Activated T-helper 9 cell treated with anti-CD3 and anti-CD28 coated beads, Interleukin-2, amount 50 U/mL, for 16 hours (primary cell): ENCODE measurements around the gene KIAA0319L.

Source experiments
- DNase-seq: peaks from one replicate; pipeline ENCODE4 v3.0.0-alpha.2; 2020; ENCODE audit warnings: low read depth

Gene KIAA0319L

DNA sequence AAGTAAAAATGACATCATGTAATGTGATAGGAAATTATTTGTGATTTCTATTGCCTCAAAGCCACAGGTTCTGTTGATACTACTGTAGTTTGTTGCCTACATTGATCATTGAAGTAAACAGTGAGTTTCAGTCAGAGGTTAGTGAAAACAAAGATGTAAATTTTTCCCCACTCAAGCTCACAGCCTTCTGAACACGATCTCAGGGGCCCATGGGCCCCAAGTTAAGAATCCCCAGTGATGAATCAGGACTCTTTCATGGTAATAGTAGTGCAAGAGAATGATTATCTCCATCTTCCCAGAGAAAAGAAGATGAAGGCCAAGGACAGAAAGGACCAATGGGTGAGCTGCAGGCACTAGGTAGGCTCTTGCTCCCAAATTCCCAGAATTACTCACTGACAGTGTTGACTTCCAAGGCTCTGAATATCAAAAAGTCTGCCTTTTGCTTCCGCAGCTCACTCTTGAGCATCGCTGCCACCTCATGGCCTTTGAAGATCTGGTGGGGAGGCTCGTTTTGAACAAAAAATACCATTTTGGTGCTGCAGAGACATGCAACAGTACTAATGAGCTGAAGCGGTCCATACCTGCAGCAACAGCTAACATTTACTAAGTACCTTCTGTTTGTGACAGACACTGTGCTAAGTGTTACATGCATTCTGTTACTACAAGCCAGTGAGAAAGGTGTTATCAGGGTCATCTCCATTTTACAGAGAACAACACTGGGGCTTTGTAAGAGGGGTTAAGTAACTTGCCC is 113.3 kb downstream of the KIAA0319L start:
- no peak for DNase-seq

- DNase-seq, result no peak
These were observed 114.5 kb downstream of the KIAA0319L start for GRCh38 chr1:35442734-35443133.

- DNase-seq, result no peak
These were observed 115.2 kb downstream of the KIAA0319L start for GRCh38 chr1:35441926-35442579.

DNA sequence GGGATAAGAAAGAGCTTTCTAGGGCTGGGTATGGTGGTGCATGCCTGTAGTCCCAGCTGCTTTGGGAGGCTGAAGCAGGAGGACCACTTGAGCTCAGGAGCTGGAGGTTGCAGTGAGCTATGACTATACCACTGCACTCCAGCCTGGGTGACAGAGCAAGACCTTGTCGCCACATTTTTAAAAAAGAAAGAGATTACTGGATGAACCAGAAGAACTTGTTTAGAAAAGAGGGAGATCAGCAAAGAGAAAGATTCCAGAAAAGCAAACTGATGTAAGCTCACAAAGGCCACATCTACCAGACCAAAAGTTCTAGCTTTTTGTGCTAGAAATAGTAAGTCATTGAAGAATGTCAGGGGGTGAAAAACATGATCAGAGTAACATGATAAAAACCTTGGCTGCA is 117.6 kb downstream of the KIAA0319L start:
- DNase-seq, result no peak

- DNase-seq, result no peak
These were observed 120.0 kb downstream of the KIAA0319L start for GRCh38 chr1:35437200-35437599.

GRCh38 chr1:35436078-35436477 is 121.1 kb downstream of the KIAA0319L start:
- DNase-seq, result no peak

DNA sequence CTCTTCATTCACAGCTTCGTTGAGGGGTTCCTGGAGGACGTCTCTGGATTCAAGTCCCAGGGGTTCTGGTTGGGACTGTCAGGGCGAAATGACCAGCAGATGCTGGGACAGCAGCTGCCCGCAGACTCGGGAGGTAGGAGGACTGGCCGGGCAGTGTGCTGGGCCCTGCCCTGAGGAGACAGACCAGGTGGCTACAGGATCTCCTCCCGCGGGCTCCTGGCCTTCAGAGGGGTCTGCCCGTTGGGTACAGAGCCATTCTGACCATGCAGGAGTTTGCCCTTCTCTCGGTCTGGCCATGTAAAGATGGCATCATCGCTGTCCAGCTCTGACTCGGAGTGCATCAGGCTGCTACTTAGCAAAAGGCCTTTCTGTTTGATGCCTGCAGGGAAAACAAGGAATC is 122.5 kb downstream of the KIAA0319L start:
- DNase-seq, result no peak

- DNase-seq, result no peak
These were observed 123.5 kb downstream of the KIAA0319L start for GRCh38 chr1:35433714-35434113.

DNA sequence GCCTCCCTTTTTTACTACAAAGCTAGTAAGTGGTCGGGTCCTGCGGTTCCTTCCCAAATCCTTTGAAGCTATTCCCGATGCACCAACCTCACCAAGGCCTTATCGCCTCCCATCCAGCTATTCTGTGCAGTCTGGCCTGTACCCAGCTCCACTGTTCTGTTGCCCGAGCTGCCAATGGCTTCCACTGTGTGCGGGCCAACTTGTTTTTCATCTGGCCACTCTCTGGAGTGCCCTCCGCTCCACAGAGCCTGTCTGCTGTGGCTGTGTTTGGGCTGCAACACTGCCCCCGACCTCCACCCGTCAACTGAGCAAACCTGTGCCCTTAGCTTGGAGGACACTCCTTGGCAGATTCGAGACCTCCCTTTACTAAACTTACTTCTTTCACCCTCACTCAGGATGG is 125.0 kb downstream of the KIAA0319L start:
- no peak for DNase-seq

GRCh38 chr1:35431173-35431599 is 126.0 kb downstream of the KIAA0319L start:
- no peak for DNase-seq

- DNase-seq, result no peak
These were observed 126.4 kb downstream of the KIAA0319L start for GRCh38 chr1:35430762-35431161.

- DNase-seq, result no peak
These were observed 128.8 kb downstream of the KIAA0319L start for GRCh38 chr1:35428360-35428759.

DNA sequence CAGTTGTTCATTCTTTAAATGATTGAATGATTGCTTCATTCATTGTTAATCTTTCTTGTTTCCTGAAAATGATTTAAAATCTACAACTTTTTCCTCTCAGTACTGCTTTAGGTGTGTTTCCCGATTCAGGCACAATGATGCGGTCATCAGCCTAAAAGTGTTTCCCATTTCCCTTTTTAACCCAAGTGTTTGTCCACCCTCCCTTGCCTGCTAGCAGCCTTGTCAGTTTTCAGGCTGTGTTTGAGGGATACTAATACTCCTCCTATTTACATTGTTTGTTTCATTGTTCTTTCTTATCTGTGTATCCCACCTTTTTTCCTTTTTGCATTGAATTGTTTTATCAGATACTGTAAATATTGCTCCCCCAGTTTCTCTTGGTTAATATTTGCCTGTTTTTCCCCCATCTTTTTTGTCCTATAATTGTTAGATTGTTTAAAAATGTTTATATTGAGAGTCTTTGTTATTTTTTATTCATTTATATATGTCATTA is 131.1 kb downstream of the KIAA0319L start:
- no peak for DNase-seq

DNA sequence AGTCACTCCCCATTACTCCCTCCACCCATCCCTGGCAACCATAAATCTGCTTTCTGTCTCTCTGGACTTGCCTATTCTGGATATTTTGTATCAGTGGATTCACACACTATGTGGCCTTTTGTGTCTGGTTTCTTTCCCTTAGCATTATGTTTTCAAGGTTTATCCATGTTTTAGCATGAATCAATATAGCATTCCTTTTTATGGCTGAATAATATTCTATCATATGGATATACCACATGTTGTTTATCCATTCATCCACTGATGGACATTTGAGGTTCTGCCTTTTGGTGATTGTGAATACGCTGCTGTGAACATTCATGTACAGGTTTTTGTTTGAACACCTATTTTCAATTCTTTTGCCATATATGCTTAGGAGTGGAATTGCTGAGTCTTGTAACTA is 148.3 kb downstream of the KIAA0319L start:
- DNase-seq, result no peak

DNA sequence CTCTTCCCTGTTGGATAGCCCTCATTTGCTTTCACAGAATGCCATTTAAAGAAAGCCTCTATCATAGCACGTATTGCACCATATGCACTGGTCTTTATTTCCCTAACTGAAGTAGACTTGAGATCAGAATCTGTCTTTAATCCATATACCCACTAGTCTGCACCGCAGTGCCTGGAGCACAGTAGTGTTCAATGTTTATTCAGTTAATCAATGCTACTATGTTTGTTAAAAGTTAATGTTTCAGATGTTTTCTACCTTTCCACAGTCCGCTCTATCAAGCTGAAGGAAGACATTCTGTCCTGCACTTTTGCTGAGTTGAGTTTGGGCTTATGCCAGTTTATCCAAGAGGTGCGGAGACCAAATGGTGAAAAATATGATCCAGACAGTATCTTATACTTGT is 149.5 kb downstream of the KIAA0319L start:
- DNase-seq, result no peak

- no peak for DNase-seq
These were observed 151.1 kb downstream of the KIAA0319L start for GRCh38 chr1:35406103-35406502.

DNA sequence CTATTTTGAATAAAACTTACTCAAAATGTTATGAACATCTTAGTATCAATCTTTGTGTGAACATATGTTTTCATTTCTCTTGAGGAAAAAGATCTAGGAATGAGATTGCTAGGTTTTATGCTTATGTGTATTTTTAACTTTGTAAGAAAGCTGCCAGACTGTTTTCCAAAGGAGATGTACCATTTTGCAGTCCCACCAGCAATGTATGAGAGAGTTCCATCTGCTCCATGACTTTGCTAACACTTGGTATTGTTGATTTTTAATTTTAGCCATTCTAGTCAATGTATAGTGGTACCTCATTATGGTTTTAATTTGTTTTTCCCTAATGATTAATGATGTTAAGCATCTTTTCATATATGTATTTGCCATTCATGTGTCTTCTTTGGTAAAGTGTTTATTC is 156.2 kb downstream of the KIAA0319L start:
- no peak for DNase-seq

- no peak for DNase-seq
These were observed 158.5 kb downstream of the KIAA0319L start for GRCh38 chr1:35398739-35399138.

GRCh38 chr1:35394386-35394785 is 162.8 kb downstream of the KIAA0319L start:
- no peak for DNase-seq

DNA sequence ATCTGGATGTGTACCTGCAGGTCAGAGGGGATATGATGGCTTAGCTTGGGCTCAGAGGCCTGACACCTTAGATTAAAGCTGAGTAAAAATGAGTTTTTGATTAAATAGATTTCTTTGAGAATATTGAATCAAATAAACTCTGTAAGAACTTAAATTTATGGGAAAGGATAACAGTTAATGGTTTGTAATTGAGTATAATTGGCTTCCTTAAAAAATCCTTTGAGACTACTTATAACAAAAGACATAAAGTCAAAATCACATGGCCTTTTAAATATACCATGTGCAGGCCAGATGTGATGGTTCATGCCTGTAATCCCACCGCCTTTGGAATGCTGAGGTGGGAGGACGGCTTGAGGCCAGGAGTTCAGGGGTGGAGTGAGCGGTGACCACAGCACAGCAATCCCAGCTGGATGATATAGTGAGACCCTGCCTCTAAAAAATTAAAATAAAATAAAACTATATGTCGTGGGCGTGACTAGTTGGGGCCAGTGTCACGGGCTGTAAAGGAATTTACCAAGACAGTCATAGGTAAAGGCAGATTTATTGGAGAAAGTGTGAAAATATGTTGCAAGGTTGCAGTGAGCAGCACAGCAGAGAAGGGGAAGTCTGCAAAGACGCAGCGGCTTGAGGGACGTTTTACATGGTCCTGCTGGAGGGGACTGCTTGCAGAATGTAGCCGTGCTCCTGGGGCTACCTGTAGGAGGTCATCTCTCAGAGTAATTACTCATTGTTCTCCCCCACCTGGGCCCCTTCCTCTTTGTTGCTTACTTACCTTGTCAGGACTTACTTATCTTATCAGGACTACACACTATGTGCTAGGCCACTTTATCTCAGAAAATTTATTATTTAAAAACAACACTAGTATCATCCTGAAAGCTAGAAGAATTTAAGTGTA is 166.4 kb downstream of the KIAA0319L start:
- DNase-seq, result no peak

GRCh38 chr1:35386959-35387358 is 170.2 kb downstream of the KIAA0319L start:
- DNase-seq, result no peak

DNA sequence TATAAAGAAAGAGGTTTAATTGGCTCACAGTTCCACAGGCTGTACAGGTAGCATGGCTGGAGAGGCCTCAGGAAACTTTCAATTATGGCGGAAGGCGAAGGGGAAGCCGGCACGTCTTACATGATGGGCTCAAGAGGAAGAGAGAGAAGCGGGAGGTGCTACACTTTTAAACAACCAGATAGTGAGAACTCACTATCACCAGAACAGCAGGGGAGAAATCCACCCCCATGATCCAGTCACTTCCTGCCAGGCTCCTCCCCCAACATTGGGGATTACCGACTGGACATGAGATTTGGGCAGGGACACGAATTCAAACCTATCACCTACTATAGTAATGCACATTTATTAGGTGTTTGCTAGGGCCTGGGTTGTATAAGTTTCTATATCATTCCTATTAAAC is 170.9 kb downstream of the KIAA0319L start:
- no peak for DNase-seq
